HG03378 (cell line): ENCODE measurements around the gene KIAA1671.

Experiments used
- ATAC-seq: cut with Tn5 transposase; IDR thresholded peaks from one replicate; pipeline ENCODE4 v1.9.1; 2021; ENCODE audit warnings: mild to moderate bottlenecking, moderate library complexity; ENCODE audit not compliant: unreplicated experiment

The KIAA1671 gene

GRCh38 chr22:25084405-25085107 lies 132.0 kb downstream of the KIAA1671 start:
- ATAC-seq: no peak

DNA sequence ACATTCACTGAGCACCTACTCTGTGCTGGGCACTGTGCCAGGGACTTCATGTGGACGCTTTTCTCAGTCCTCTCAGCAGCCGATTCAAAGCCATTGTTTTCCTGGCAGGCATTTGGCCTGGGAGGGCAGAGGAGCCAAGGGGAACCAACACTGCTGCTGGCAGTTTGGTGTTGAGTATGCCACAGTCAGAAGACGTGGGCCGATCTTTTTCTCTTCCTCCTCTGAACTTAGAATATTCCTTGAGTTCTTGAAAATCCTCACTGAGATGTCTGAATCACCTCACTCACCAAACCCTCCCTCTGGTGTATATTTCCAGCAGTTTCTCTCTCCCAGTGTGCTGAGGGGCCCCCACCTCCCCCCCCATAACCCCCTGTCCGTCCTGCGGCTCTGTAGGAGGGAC lies 132.6 kb downstream of the KIAA1671 start:
- ATAC-seq: no peak

- peak; percentile 77 for ATAC-seq
Measured at GRCh38 chr22:25085930-25086901, 133.7 kb downstream of the KIAA1671 start.

DNA sequence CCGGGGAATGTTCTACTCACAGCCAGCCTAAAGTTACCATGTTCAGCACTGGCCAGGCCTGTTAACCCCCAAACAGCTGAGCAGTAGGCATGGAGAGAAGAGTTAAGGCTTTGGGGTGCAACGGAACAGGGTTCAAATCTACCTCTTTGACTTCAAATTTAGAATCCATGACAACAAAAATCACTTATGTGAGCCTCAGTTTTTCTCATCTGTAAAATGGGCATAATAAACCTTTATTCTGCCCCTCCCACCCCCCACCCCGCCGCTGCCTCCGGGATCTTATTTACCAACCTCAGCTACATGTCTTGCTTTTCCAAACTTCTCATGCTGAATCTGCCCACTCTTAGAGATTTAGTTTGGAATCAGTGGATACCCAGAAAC lies 134.4 kb downstream of the KIAA1671 start:
- ATAC-seq: no peak

DNA sequence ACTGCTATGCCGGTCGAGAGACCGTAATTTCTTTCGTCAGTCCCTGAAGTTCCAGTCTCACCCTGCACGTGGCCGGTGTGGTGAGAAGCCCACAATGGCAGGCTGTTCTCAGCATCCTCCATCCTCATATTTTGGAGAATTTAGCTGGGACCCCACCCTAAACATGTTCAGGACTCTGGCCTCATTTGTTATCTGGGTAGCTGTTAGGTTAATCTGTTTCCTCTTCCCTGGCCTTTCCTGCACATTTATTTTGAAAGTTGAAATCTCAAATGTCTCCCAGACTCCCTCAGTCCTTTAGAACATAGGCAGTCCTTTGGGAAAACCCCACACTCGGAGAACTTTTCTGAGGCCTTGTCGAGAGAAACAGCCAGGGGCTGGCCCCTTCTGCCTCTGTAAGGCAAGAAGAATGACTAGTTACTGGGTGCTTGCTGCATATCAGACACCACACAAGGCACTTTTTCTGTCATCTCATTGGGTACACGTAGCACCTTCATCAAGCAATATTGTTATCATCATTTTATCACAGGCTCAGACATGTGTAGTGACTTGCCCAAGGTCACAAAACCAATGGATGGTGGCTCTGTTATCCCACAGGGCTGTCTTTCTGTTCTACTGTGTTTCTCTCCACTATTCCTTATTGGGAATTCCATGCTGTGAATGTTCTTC lies 137.8 kb downstream of the KIAA1671 start:
- ATAC-seq: no peak

DNA sequence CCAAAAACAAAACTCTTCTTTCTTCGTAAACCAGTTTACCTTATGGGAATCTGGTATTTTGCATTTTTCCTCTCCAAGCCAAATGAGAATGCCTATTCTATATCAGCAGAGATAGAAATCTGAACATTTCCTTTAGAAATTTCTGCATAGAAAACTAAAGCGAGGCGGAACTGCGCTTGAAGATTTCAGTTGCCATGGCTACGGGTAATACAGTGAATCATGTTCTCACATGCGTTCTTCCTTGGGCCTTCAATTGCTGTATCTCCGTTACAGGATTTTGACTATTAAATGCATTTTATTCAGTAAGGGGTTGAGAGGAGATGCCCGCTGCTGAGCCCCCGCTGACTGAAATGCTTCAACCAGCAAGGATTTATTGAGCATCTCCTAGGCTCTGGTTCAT lies 138.9 kb downstream of the KIAA1671 start:
- ATAC-seq: no peak

DNA sequence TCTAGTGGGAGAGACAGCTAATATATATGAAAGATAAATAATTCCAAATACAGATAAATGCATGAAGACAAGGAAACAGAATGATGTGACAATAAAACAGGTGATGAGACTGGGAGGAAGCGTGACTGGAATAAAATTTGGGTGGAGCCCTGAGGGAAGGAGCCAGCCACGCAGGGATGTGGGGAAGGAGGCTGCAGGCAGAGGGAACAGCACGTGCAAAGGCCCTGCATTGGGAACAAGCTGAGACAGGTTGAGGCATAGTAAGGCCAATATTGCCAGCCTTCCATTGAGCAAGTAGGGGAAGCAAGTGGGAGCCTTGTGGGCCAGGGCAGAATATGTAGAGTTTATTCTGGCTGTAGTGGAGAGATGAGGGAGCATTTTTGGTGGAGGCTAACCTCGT lies 139.6 kb downstream of the KIAA1671 start:
- ATAC-seq: no peak

DNA sequence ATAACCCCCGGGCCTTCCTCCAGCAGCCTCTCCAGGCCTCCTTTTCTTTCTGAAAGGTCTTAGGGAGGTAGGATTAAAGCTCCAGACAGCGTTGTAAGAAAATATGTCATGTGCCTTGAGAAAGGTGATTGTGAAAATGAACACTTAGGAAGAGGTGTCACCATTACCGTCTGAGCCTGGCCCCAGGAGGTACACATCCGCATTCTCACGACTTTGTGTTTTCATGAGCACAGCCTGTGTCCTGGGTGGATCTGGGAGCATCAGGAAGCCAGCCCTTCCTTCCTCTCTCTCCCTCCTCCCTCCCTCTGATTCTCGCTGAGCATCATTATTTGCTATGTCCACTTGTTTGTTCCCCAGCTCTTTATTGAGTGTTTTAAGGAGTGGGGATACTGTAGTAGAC lies 142.1 kb downstream of the KIAA1671 start:
- no peak for ATAC-seq

GRCh38 chr22:25095869-25096268 lies 143.4 kb downstream of the KIAA1671 start:
- no peak for ATAC-seq

- no peak for ATAC-seq
Measured at GRCh38 chr22:25096638-25097405, 144.3 kb downstream of the KIAA1671 start.

DNA sequence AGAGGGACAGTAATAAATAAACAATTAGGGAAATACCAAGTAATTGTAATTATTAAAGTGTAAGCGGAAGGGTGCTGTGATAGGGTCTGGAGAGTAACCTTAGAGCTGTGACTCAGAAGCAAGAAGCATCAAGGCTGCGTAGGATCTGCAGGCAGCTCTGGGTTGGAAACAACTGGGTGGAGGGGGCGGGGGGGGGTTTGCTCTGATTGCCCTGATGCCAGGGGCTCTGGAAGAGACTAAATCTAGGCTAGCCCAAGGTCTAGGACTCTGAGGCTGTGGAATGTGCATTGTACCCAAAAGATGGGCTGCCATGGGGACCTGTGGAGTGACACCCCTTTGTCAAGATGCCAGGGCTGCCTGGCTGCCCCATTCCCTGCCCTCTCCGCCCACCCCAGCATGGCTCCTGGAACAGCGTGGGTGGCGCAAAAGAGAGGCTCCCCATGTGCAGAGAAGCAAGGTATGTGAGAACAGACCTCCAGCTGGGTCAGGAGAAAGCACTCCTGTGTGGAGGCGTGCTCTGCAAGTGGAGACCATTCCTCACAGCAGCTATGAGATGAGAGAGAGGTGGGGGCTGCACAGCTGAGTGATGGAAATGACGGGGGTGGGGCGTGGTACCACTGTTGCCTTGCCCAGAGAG lies 146.0 kb downstream of the KIAA1671 start:
- ATAC-seq: no peak

DNA sequence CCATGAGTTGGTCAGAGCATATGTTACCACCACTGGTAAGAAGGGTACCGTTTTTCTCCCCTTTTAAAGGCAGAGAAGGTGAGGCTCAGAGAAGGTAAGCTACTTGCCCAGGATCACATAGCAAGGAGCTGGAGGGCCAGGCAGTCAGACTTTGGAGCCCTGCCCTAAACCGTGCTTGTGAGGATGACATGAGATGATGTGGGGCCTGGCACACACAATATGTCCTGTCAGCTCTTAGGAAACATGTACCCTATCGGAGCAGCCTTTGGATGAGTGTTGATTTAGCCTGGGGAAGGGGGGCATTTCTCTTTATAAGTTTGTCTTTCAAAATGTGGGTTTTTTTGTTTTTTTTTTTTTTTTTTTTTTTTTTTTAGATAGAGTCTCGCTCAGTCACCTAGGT lies 146.7 kb downstream of the KIAA1671 start:
- no peak for ATAC-seq

- no peak for ATAC-seq
Measured at GRCh38 chr22:25100402-25100801, 147.9 kb downstream of the KIAA1671 start.

DNA sequence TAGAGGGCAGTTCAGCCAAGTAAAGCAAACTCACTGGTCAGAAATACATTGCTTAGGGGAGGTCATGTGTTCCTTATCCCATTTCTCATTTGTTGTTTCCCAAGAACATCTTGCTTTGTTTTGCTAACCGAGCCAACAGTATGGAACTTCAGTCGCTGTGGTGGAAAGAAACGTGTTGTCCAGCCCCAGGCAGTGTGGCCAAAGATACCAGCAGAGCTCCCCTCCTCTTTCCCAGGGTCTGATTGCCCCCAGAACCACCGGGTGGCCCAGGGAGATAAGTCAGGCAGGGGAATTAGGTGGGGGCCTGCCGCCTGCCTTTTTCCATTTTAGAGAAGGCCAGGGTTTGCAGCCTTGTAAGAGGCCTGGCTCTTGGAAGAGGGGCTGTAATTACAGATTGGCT lies 148.4 kb downstream of the KIAA1671 start:
- ATAC-seq: no peak

GRCh38 chr22:25101501-25101900 lies 149.0 kb downstream of the KIAA1671 start:
- no peak for ATAC-seq

- no peak for ATAC-seq
Measured at GRCh38 chr22:25101986-25102385, 149.5 kb downstream of the KIAA1671 start.

- ATAC-seq: no peak
Measured at GRCh38 chr22:25102722-25103121, 150.2 kb downstream of the KIAA1671 start.

DNA sequence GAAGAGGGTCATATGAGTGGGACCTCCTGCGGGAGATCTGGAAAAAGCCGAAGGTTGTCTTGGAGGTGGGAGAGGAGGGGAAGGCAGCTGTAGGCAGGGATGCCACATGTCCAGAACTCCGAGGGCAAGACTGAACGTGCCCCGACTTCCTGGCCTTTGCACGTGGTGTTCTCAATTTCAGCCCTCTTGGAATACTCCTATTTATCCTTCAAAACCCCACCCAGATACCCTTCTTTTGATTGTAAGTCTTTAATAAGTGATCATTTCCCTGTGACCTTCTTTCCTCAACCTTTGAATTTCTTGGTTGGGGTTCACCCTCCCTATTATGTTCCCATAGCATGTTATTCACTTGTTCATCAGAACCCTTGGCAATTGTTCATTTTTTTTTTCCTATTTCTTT lies 151.9 kb downstream of the KIAA1671 start:
- no peak for ATAC-seq

- no peak for ATAC-seq
Measured at GRCh38 chr22:25105817-25106650, 153.5 kb downstream of the KIAA1671 start.
